Measurements from ENCODE around the gene FAN1.

DNA sequence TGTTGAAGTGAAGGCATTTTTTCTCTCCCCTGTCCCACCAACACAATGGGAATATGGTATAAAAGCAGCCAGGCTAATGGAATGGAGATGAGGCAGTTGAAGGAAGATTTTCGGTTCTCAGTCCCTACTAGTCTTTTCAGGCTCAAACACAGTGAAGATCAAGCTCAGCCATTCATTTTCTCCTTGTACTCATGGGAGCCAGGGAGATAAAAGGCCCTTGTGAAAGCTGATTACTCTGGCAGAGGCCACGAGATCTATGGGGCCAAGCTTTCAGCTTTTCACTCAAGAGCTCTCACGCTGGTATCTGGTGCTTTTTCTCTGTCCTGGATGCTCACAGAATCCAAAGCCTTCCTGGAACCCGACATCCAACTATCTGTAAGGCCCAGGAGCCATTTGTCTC, 14.5 kb upstream of the FAN1 start:
- TF ChIP-seq, protein P1, sequence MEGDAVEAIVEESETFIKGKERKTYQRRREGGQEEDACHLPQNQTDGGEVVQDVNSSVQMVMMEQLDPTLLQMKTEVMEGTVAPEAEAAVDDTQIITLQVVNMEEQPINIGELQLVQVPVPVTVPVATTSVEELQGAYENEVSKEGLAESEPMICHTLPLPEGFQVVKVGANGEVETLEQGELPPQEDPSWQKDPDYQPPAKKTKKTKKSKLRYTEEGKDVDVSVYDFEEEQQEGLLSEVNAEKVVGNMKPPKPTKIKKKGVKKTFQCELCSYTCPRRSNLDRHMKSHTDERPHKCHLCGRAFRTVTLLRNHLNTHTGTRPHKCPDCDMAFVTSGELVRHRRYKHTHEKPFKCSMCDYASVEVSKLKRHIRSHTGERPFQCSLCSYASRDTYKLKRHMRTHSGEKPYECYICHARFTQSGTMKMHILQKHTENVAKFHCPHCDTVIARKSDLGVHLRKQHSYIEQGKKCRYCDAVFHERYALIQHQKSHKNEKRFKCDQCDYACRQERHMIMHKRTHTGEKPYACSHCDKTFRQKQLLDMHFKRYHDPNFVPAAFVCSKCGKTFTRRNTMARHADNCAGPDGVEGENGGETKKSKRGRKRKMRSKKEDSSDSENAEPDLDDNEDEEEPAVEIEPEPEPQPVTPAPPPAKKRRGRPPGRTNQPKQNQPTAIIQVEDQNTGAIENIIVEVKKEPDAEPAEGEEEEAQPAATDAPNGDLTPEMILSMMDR (conservative IDR thresholded peaks at IDR 0.05; ENCODE audit: low read length), result no peak
- TF ChIP-seq EZH2phosphoT487 (IDR thresholded peaks at IDR 0.05; ENCODE audit: borderline replicate concordance), result no peak

All from Loucy (cell line).